Mammary epithelial cell (primary cell): ENCODE data around the gene NNAT.

Source experiments
- CTCF ChIP-seq, 2 donors: IDR thresholded peaks in 1 of 2; conservative IDR thresholded peaks in 1 of 2; 2 replicates each; pipeline ENCODE4 v1.5.1; 2011 to 2012; ENCODE audit warnings: inconsistent platforms in 2 of 2, low read length in 2 of 2, mild to moderate bottlenecking in 2 of 2, control low read depth in 1 of 2, low read depth in 1 of 2; ENCODE audit not compliant: insufficient read depth in 1 of 2; ENCODE audit errors: extremely low read depth in 1 of 2
- EZH2 ChIP-seq: IDR thresholded peaks from 2 replicates; pipeline ENCODE4 v1.6.1; 2012; ENCODE audit warnings: low read length, inconsistent platforms, borderline replicate concordance

- TF ChIP-seq CTCF (conservative IDR thresholded peaks at IDR 0.05 in 1 of 2, IDR thresholded peaks at IDR 0.05 in 1 of 2; ENCODE audit: extremely low read depth in 1 of 2, insufficient read depth in 1 of 2, low read depth in 1 of 2, low read length in 2 of 2): no peak
- no peak for TF ChIP-seq EZH2
Observed at GRCh38 chr20:37490663-37491350, 30.2 kb upstream of the NNAT start.
